ENCODE measurements around the gene CEACAM18. TPM values are rescaled to one million over a fixed set of nuclear protein-coding genes. Genes with fewer than 3 reads are reported as not detected.

The CEACAM18 gene
- total RNA-seq, 1 donor from 2014 or later: not detected

- H3K27me3 Mint-ChIP-seq (ENCODE audit: low read depth): no peaks in the 10 kb centered on the region
- no peaks in the 10 kb centered on the region for H3K36me3 Mint-ChIP-seq
- DNase-seq (ENCODE audit: low spot score in 2 of 2, unreplicated experiment in 2 of 2): no peak
- no peak within 1 kb of the TSS for H3K4me3 Mint-ChIP-seq
- TF ChIP-seq CTCF (IDR thresholded peaks at IDR 0.05; ENCODE audit: unreplicated experiment): no peak
- H3K27ac Mint-ChIP-seq: no peak within 1 kb of the TSS
- no peaks in the 10 kb centered on the region for H3K4me1 Mint-ChIP-seq
- peaks cover 62% of the 10 kb centered on the region for H3K9me3 Mint-ChIP-seq
Measured at GRCh38 chr19:51501594-51502263, 23.4 kb downstream of the CEACAM18 start, which contains the start of gene SIGLEC12. Gene SIGLEC12, minus strand, starts transcription at chr19:51501800. Its CDS starts 67 bp downstream, at chr19:51501733.

- H3K4me1 Mint-ChIP-seq: no peaks in the 10 kb centered on the region
- no peak for TF ChIP-seq CTCF (IDR thresholded peaks at IDR 0.05; ENCODE audit: unreplicated experiment)
- no peaks in the 10 kb centered on the region for H3K36me3 Mint-ChIP-seq
- DNase-seq (ENCODE audit: low spot score in 2 of 2, unreplicated experiment in 2 of 2): no peak
- H3K4me3 Mint-ChIP-seq: no peak overlapping the region
- no peak overlapping the region for H3K27ac Mint-ChIP-seq
- peaks cover 68% of the 10 kb centered on the region for H3K9me3 Mint-ChIP-seq
- H3K27me3 Mint-ChIP-seq (ENCODE audit: low read depth): no peaks in the 10 kb centered on the region
Measured at GRCh38 chr19:51503286-51503817, 25.0 kb downstream of the CEACAM18 start.

GRCh38 chr19:51503896-51504295 lies 25.6 kb downstream of the CEACAM18 start:
- Mint-ChIP-seq H3K4me1 (no peaks in the 10 kb centered on the region), H3K36me3 (no peaks in the 10 kb centered on the region), H3K27me3 (ENCODE audit: low read depth) (no peaks in the 10 kb centered on the region), H3K27ac (no peak overlapping the region), H3K4me3 (no peak overlapping the region), H3K9me3 (peaks cover 66% of the 10 kb centered on the region)
- DNase-seq (ENCODE audit: low spot score in 2 of 2, unreplicated experiment in 2 of 2): no peak
- no peak for TF ChIP-seq CTCF (IDR thresholded peaks at IDR 0.05; ENCODE audit: unreplicated experiment)

- peaks cover 69% of the 10 kb centered on the region for H3K9me3 Mint-ChIP-seq
- H3K27ac Mint-ChIP-seq: no peak overlapping the region
- no peaks in the 10 kb centered on the region for H3K4me1 Mint-ChIP-seq
- no peak for TF ChIP-seq CTCF (IDR thresholded peaks at IDR 0.05; ENCODE audit: unreplicated experiment)
- H3K36me3 Mint-ChIP-seq: no peaks in the 10 kb centered on the region
- no peaks in the 10 kb centered on the region for H3K27me3 Mint-ChIP-seq (ENCODE audit: low read depth)
- no peak overlapping the region for H3K4me3 Mint-ChIP-seq
- DNase-seq (ENCODE audit: low spot score in 2 of 2, unreplicated experiment in 2 of 2): no peak
Measured at GRCh38 chr19:51505904-51506303, 27.6 kb downstream of the CEACAM18 start.

- Mint-ChIP-seq H3K27me3 (ENCODE audit: low read depth) (no peaks in the 10 kb centered on the region), H3K4me3 (no peak overlapping the region), H3K27ac (no peak overlapping the region), H3K9me3 (peaks cover 65% of the 10 kb centered on the region), H3K36me3 (no peaks in the 10 kb centered on the region), H3K4me1 (no peaks in the 10 kb centered on the region)
- no peak for TF ChIP-seq CTCF (IDR thresholded peaks at IDR 0.05; ENCODE audit: unreplicated experiment)
- DNase-seq (ENCODE audit: low spot score in 2 of 2, unreplicated experiment in 2 of 2): no peak
Measured at GRCh38 chr19:51507192-51507591, 28.9 kb downstream of the CEACAM18 start.
